GM12878 (cell line): ENCODE results near the gene KIF25. TPM values are rescaled to one million over a fixed set of nuclear protein-coding genes. Genes with fewer than 3 reads are reported as not detected.

Source experiments
- ATAC-seq: fragments of 200-7000 bp; cut with Tn5 transposase; 3 replicates; pipeline ENCODE4 v1.9.1; 2020; ENCODE audit warnings: mild to moderate bottlenecking, moderate library complexity
- BruUV-seq: library from RNA; stranded (reverse); fragments of 400-500 nt; replicated peaks from 2 replicates; lab custom pipeline; 2021; lab: Mats Ljungman, UMichigan
- CTCF ChIA-PET: fragments of 300-600 bp; sonication (Branson Sonifier 250); formaldehyde crosslinking; extraction: SDS; loops from one replicate; lab custom pipeline; 2021; ENCODE audit warnings: inconsistent platforms; lab: Yijun Ruan, JAX
- POLR2A ChIA-PET: fragments of 350-600 bp; formaldehyde crosslinking; extraction: SDS; loops from one replicate; lab custom pipeline; 2021; ENCODE audit warnings: inconsistent platforms; lab: Charles Lee
- RAD21 ChIA-PET: fragments of 300-600 bp; sonication (Branson Sonifier 250); formaldehyde crosslinking; loops from one replicate; lab custom pipeline; 2023; ENCODE audit warnings: antibody characterized with exemption; ENCODE audit not compliant: unreplicated experiment; lab: Charles Lee
- SMC1A ChIA-PET: fragments of 300-600 bp; sonication (Branson Sonifier 250); formaldehyde crosslinking; loops from one replicate; lab custom pipeline; 2023; ENCODE audit not compliant: unreplicated experiment, uncharacterized antibody; lab: Charles Lee
- DNase-seq: peaks from one replicate; pipeline ENCODE4 v3.0.0-alpha.2; 2011; ENCODE audit warnings: low read depth, low spot score
- FAIRE-seq: peaks from 3 replicates; lab custom pipeline; 2011; peaks lifted over from hg19 to GRCh38; lab: Jason Lieb, UNC
- H2AFZ ChIP-seq: 2 replicates; pipeline ENCODE4 v1.6.0; 2011; ENCODE audit warnings: low read depth, low read length, control low read depth; ENCODE audit not compliant: control insufficient read depth
- H3K27ac ChIP-seq: 2 replicates; pipeline ENCODE4 v1.5.1; 2011; ENCODE audit warnings: control low read depth; ENCODE audit not compliant: control insufficient read depth, insufficient read depth
- H3K27me3 ChIP-seq, 2 experiments: replicated peaks in 1 of 2; 2 replicates each; pipeline versions ENCODE4 v1.6.0 to v1.6.1; 2011; ENCODE audit warnings: low read length in 1 of 2; ENCODE audit not compliant: control insufficient read depth in 2 of 2, insufficient read depth in 2 of 2
- H3K36me3 ChIP-seq, 2 experiments: 2 replicates each; pipeline ENCODE4 v1.5.1; 2011; ENCODE audit warnings: low read length in 1 of 2; ENCODE audit not compliant: control insufficient read depth in 2 of 2, insufficient read depth in 2 of 2
- H3K4me1 ChIP-seq: 2 replicates; pipeline ENCODE4 v1.6.1; 2011; ENCODE audit warnings: mild to moderate bottlenecking, low read length, moderate library complexity, mixed read lengths; ENCODE audit not compliant: control insufficient read depth, insufficient read depth
- H3K4me2 ChIP-seq: 2 replicates; pipeline ENCODE4 v1.6.0; 2011; ENCODE audit warnings: control low read depth; ENCODE audit not compliant: control insufficient read depth, insufficient read depth
- H3K4me3 ChIP-seq: fragments of 200-600 bp; sonication (generic); 2 replicates; pipeline ENCODE4 v1.5.1; 2016
- H3K79me2 ChIP-seq: 2 replicates; pipeline ENCODE4 v1.6.0; 2011; ENCODE audit warnings: low read length; ENCODE audit not compliant: control insufficient read depth, insufficient read depth
- H3K9ac ChIP-seq: 2 replicates; pipeline ENCODE4 v1.8.0; 2011; ENCODE audit warnings: low read length, control low read depth, mixed read lengths; ENCODE audit not compliant: control insufficient read depth, insufficient read depth
- H3K9me3 ChIP-seq: replicated peaks from 3 replicates; pipeline ENCODE4 v1.5.1; 2011; ENCODE audit warnings: mild to moderate bottlenecking, low read length; ENCODE audit not compliant: control insufficient read depth, insufficient read depth
- H4K20me1 ChIP-seq: 2 replicates; pipeline ENCODE4 v1.6.0; 2011; ENCODE audit not compliant: control insufficient read depth, insufficient read depth
- BHLHE40 ChIP-seq, 2 experiments: fragments of 450-650 bp in 1 of 2; IDR thresholded peaks; 2 replicates each; pipeline ENCODE4 v1.6.1; 2011 to 2017; ENCODE audit warnings: low read depth in 2 of 2, borderline replicate concordance in 1 of 2, improper control_type of control experiment in 1 of 2, low read length in 1 of 2, mild to moderate bottlenecking in 1 of 2
- CBFB ChIP-seq: IDR thresholded peaks from 2 replicates; pipeline ENCODE4 v1.6.1; 2016; ENCODE audit warnings: antibody characterized with exemption, low read depth
- FOXK2 ChIP-seq: fragments of 450-650 bp; IDR thresholded peaks from 2 replicates; pipeline ENCODE4 v1.6.1; 2017; ENCODE audit warnings: mild to moderate bottlenecking, moderate library complexity
- MTA2 ChIP-seq: fragments of 450-650 bp; IDR thresholded peaks from 2 replicates; pipeline ENCODE4 v1.6.1; 2016; ENCODE audit warnings: low read depth, mild to moderate bottlenecking, moderate library complexity
- NRF1 ChIP-seq: conservative IDR thresholded peaks from 2 replicates; pipeline ENCODE4 v1.6.1; 2011; ENCODE audit warnings: mild to moderate bottlenecking, low read depth, low read length, improper control_type of control experiment
- RB1 ChIP-seq: fragments of 450-650 bp; formaldehyde crosslinking; IDR thresholded peaks from 2 replicates; pipeline ENCODE4 v1.6.1; 2017; ENCODE audit warnings: mild to moderate bottlenecking, borderline replicate concordance
- SMAD1 ChIP-seq: fragments of 450-650 bp; IDR thresholded peaks from 2 replicates; pipeline ENCODE4 v1.6.1; 2018; ENCODE audit warnings: mild to moderate bottlenecking, low read depth; ENCODE audit not compliant: partially characterized antibody
- SPI1 ChIP-seq: IDR thresholded peaks from 2 replicates; pipeline ENCODE4 v1.6.1; 2011; ENCODE audit warnings: low read depth, mild to moderate bottlenecking, low read length, moderate library complexity, borderline replicate concordance; ENCODE audit not compliant: insufficient read depth
- SREBF2 ChIP-seq: IDR thresholded peaks from 2 replicates; pipeline ENCODE4 v1.6.1; 2012; ENCODE audit warnings: mild to moderate bottlenecking, low read length
- TCF3 ChIP-seq: IDR thresholded peaks from 2 replicates; pipeline ENCODE4 v1.6.1; 2012; ENCODE audit warnings: low read depth, mild to moderate bottlenecking, low read length, borderline replicate concordance; ENCODE audit not compliant: insufficient read depth
- WRNIP1 ChIP-seq: IDR thresholded peaks from 2 replicates; pipeline ENCODE4 v1.6.1; 2011; ENCODE audit warnings: low read depth, low read length, improper control_type of control experiment, borderline replicate concordance
- ZNF24 ChIP-seq: fragments of 450-650 bp; IDR thresholded peaks from 2 replicates; pipeline ENCODE4 v1.6.1; 2017; ENCODE audit warnings: antibody characterized with exemption, mild to moderate bottlenecking
- WGBS: methylation state at CpG from one replicate; pipeline ENCODE4 v1.1.6; 2016; ENCODE audit warnings: low lambda C conversion rate; ENCODE audit not compliant: insufficient replicate concordance, insufficient coverage; ENCODE audit errors: missing lambda C conversion rate; 5-methylcytosine and 5-hydroxymethylcytosine counted together
- in situ Hi-C: fragments of 300-500 bp; cut with MboI; formaldehyde crosslinking; loops from 9 replicates; pipeline ENCODE4 v1.14.3; 2018; ENCODE audit warnings: mixed read lengths
- intact Hi-C: fragments of 100-400 bp; cut with micrococcal nuclease; formaldehyde crosslinking; loops from one replicate; pipeline ENCODE4 v1.14.2; 2022; ENCODE audit not compliant: unreplicated experiment
- polyA plus RNA-seq, 11 experiments: library from polyadenylated mRNA; depleted of rRNA in 4 of 11; unstranded in 6 of 11; stranded (reverse) in 5 of 11; fragments of >200 nt; fragmentation: Nextera tagmentation in 4 of 11; fragmentation: Illumina TruSeq in 1 of 11; extraction: Ambion mirVana in 4 of 11; extraction: Trizol in 1 of 11; gene quantifications; 1 replicate in 1 of 11; 2 replicates in 10 of 11; pipeline versions ENCODE4 v1.2.1 to v1.2.3, GENCODE V29; 2011 to 2016; ENCODE audit warnings: inconsistent platforms in 2 of 11, missing spikeins in 2 of 11, low read depth in 1 of 11
- total RNA-seq, 4 experiments: library from RNA; depleted of rRNA in 3 of 4; stranded (reverse); fragments of >200 nt in 3 of 4; fragmentation: Illumina TruSeq in 1 of 4; extraction: Trizol in 1 of 4; gene quantifications; 2 replicates each; pipeline versions ENCODE4 v1.2.1 to v1.2.3, GENCODE V29; 2013 to 2021
- TF ChIP-seq, protein P1 (sequence below): fragments of 450-650 bp; IDR thresholded peaks from 2 replicates; pipeline ENCODE4 v1.6.1; 2017; ENCODE audit warnings: mild to moderate bottlenecking
- TF ChIP-seq, protein P2 (sequence below): fragments of 450-650 bp; IDR thresholded peaks from 2 replicates; pipeline ENCODE4 v1.6.1; 2017; ENCODE audit warnings: mild to moderate bottlenecking, moderate library complexity
- TF ChIP-seq, protein P3 (sequence below): IDR thresholded peaks from 2 replicates; pipeline ENCODE4 v1.6.1; 2012; ENCODE audit warnings: low read depth, low read length, improper control_type of control experiment
- TF ChIP-seq, protein P4 (sequence below): IDR thresholded peaks from 2 replicates; pipeline ENCODE4 v1.6.1; 2012; ENCODE audit warnings: low read depth, low read length, improper control_type of control experiment

The KIF25 gene
- total and polyA plus RNA-seq, 10 of the 15 experiments (the other 5 are each of a cell fraction or from before 2014, with no cell fraction given), result not detected

DNA sequence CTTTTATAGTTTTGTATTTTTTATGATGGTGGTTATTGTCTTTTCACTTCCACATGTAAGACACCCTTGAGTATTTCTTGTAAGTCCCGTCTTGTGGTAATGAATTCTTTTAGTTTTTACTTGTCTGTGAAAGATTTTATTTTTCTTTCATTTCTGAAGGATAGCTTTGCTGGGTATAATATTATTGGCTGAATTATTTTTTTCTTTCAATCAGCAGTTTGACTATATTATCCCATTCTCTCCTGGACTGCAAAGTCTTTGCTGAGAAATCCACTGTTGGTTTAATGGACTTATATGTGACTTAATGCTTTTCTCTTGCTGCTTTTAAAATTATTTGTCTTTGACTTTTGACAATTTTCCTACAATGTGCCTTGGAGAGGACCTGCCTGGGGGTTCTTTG lies 13.8 kb downstream of the KIF25 start (continued):
- no peak for TF ChIP-seq CBFB
- no peak for TF ChIP-seq NRF1
- TF ChIP-seq ZNF24, result no peak
- no peak for TF ChIP-seq TCF3
- no peak for TF ChIP-seq SREBF2
- TF ChIP-seq SMAD1, result no peak
- no peak for TF ChIP-seq BHLHE40 (IDR thresholded peaks at IDR 0.05; ENCODE audit: borderline replicate concordance in 1 of 2, low read depth in 2 of 2, low read length in 1 of 2)

DNA sequence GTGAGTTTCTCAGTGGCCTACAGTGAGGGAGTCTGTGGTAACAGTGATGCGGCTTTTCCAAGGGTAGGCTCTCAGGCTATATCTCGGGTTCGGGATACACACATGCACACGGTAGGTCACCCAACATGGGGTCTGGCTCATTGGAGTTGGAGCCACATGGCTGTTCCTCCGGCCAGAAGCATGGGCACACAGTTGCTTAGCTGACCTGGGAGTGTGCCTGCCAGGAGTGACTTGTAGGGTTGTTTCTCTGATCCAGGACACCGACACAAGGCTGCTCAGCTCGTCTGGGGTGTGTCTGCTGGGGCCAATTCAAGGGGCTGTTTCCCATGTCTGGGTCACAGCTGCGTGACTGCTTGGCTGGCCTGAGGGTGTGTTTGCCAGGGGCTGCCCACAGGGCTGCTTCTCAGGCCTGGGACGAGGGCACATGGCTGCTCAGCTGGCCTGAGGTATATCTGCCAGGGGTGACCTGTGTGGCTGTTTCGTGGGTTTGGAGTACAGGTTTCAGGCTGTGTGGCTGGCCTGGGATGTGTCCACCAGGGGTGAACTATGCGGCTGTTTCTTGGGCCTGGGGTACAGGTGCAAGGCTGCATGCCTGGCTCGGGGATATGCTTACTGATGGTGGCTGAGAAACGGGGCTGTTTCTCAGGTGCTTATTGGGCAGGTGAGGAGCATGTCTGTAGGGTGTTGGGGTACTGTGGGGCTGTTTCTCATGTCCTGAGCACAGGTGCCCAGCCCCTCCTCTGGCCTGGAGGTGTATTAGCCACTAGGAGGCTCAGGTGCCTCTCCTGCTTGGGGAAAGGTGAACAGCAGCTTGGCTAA lies 15.2 kb downstream of the KIF25 start:
- no peak overlapping the region for H2AFZ ChIP-seq
- ChIA-PET CTCF (interaction anchor here (0.5 kb wide), 1 partner anchor 662 kb away, joined by 3 read pairs; no protein-coding TSS in a partner anchor), SMC1A (no interaction called here), RAD21 (no interaction called here), POLR2A (no interaction called here)
- in situ Hi-C loops (no loop called here), intact Hi-C loops (no loop called here)
- no peak overlapping the region for H3K4me2 ChIP-seq
- no peak overlapping the region for H3K27ac ChIP-seq
- no TSS peak for BruUV-seq
- H3K79me2 ChIP-seq, result no peaks in the 10 kb centered on the region
- H4K20me1 ChIP-seq, result no peaks in the 10 kb centered on the region
- no peaks in the 10 kb centered on the region for H3K4me1 ChIP-seq
- ATAC-seq (no peak), DNase-seq (no peak), FAIRE-seq (no peak)
- H3K36me3 ChIP-seq, result no peaks in the 10 kb centered on the region
- WGBS, result 32% methylated on average over 13 of the region's 13 CpGs
- H3K9ac ChIP-seq, result no peak overlapping the region
- H3K4me3 ChIP-seq, result no peak overlapping the region
- no peaks in the 10 kb centered on the region for H3K27me3 ChIP-seq
- peaks cover 1% of the 10 kb centered on the region for H3K9me3 ChIP-seq
- TF ChIP-seq, protein P1, sequence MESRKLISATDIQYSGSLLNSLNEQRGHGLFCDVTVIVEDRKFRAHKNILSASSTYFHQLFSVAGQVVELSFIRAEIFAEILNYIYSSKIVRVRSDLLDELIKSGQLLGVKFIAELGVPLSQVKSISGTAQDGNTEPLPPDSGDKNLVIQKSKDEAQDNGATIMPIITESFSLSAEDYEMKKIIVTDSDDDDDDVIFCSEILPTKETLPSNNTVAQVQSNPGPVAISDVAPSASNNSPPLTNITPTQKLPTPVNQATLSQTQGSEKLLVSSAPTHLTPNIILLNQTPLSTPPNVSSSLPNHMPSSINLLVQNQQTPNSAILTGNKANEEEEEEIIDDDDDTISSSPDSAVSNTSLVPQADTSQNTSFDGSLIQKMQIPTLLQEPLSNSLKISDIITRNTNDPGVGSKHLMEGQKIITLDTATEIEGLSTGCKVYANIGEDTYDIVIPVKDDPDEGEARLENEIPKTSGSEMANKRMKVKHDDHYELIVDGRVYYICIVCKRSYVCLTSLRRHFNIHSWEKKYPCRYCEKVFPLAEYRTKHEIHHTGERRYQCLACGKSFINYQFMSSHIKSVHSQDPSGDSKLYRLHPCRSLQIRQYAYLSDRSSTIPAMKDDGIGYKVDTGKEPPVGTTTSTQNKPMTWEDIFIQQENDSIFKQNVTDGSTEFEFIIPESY, result no peak
- TF ChIP-seq, protein P2, sequence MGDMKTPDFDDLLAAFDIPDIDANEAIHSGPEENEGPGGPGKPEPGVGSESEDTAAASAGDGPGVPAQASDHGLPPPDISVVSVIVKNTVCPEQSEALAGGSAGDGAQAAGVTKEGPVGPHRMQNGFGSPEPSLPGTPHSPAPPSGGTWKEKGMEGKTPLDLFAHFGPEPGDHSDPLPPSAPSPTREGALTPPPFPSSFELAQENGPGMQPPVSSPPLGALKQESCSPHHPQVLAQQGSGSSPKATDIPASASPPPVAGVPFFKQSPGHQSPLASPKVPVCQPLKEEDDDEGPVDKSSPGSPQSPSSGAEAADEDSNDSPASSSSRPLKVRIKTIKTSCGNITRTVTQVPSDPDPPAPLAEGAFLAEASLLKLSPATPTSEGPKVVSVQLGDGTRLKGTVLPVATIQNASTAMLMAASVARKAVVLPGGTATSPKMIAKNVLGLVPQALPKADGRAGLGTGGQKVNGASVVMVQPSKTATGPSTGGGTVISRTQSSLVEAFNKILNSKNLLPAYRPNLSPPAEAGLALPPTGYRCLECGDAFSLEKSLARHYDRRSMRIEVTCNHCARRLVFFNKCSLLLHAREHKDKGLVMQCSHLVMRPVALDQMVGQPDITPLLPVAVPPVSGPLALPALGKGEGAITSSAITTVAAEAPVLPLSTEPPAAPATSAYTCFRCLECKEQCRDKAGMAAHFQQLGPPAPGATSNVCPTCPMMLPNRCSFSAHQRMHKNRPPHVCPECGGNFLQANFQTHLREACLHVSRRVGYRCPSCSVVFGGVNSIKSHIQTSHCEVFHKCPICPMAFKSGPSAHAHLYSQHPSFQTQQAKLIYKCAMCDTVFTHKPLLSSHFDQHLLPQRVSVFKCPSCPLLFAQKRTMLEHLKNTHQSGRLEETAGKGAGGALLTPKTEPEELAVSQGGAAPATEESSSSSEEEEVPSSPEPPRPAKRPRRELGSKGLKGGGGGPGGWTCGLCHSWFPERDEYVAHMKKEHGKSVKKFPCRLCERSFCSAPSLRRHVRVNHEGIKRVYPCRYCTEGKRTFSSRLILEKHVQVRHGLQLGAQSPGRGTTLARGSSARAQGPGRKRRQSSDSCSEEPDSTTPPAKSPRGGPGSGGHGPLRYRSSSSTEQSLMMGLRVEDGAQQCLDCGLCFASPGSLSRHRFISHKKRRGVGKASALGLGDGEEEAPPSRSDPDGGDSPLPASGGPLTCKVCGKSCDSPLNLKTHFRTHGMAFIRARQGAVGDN, result no peak
- TF ChIP-seq MTA2 (no peak), FOXK2 (no peak), SPI1 (no peak), RB1 (no peak), WRNIP1 (no peak)
- TF ChIP-seq, protein P3, sequence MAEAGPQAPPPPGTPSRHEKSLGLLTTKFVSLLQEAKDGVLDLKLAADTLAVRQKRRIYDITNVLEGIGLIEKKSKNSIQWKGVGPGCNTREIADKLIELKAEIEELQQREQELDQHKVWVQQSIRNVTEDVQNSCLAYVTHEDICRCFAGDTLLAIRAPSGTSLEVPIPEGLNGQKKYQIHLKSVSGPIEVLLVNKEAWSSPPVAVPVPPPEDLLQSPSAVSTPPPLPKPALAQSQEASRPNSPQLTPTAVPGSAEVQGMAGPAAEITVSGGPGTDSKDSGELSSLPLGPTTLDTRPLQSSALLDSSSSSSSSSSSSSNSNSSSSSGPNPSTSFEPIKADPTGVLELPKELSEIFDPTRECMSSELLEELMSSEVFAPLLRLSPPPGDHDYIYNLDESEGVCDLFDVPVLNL, result no peak
- TF ChIP-seq, protein P4, sequence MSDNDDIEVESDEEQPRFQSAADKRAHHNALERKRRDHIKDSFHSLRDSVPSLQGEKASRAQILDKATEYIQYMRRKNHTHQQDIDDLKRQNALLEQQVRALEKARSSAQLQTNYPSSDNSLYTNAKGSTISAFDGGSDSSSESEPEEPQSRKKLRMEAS, result no peak
